HEK293 (cell line): ENCODE data around the gene SYNPO2.

Experiments
- CTCF ChIA-PET: fragments of 350-600 bp; formaldehyde crosslinking; extraction: SDS; loops from one replicate; lab custom pipeline; 2021; ENCODE audit warnings: antibody characterized with exemption; lab: Yijun Ruan, JAX
- POLR2A ChIA-PET: fragments of 300-600 bp; formaldehyde crosslinking; extraction: SDS; loops from one replicate; lab custom pipeline; 2020; ENCODE audit warnings: antibody characterized with exemption, inconsistent platforms; lab: Yijun Ruan, JAX
- H3K27ac ChIP-seq: fragments of 200-500 bp; sonication (Bioruptor generic); 2 replicates; pipeline ENCODE4 v1.5.1; 2014; ENCODE audit warnings: low read depth, low read length, control low read depth, inconsistent platforms; ENCODE audit errors: extremely low read depth
- H3K36me3 ChIP-seq, 2 experiments: fragments of 200-500 bp in 1 of 2; sonication (Bioruptor generic) in 1 of 2; 1 replicate in 1 of 2; 2 replicates in 1 of 2; pipeline ENCODE4 v1.5.1; 2014 to 2017; ENCODE audit warnings: inconsistent platforms in 2 of 2, low read length in 2 of 2; ENCODE audit not compliant: control insufficient read depth in 2 of 2, insufficient read depth in 1 of 2
- H3K4me1 ChIP-seq: fragments of 200-500 bp; sonication (Bioruptor generic); 2 replicates; pipeline ENCODE4 v1.5.1; 2014; ENCODE audit warnings: mild to moderate bottlenecking, low read length, inconsistent platforms; ENCODE audit not compliant: control insufficient read depth, insufficient read depth
- H3K4me3 ChIP-seq: 2 replicates; pipeline ENCODE4 v1.5.1; 2011; ENCODE audit warnings: low read depth, mild to moderate bottlenecking, control low read depth, low read length, moderate library complexity
- H3K9me3 ChIP-seq: fragments of 200-500 bp; sonication (Bioruptor generic); 2 replicates; pipeline ENCODE4 v1.5.1; 2014; ENCODE audit warnings: low read depth, low read length, inconsistent platforms; ENCODE audit not compliant: control insufficient read depth, insufficient read depth
- ELK4 ChIP-seq: IDR thresholded peaks from 2 replicates; pipeline ENCODE4 v1.6.1; 2011; ENCODE audit warnings: mild to moderate bottlenecking, low read depth, low read length, borderline replicate concordance
- FEZF1 ChIP-seq: fragments of 450-650 bp; formaldehyde crosslinking; IDR thresholded peaks from 2 replicates; pipeline ENCODE4 v1.5.1; 2016; ENCODE audit warnings: missing biosample characterization, missing genetic modification characterization
- GLI4 ChIP-seq: fragments of 450-650 bp; formaldehyde crosslinking; IDR thresholded peaks from 2 replicates; pipeline ENCODE4 v1.5.1; 2016; ENCODE audit warnings: missing biosample characterization, missing genetic modification characterization
- INSM2 ChIP-seq: fragments of 450-650 bp; formaldehyde crosslinking; IDR thresholded peaks from 2 replicates; pipeline ENCODE4 v1.5.1; 2016; ENCODE audit warnings: missing biosample characterization, missing genetic modification characterization
- TSHZ1 ChIP-seq: fragments of 450-650 bp; formaldehyde crosslinking; IDR thresholded peaks from 2 replicates; pipeline ENCODE4 v1.5.1; 2016; ENCODE audit warnings: missing biosample characterization, missing genetic modification characterization, borderline replicate concordance
- ZNF132 ChIP-seq: fragments of 450-650 bp; formaldehyde crosslinking; IDR thresholded peaks from 2 replicates; pipeline ENCODE4 v1.5.1; 2017; ENCODE audit warnings: missing biosample characterization, missing genetic modification characterization, borderline replicate concordance
- ZNF18 ChIP-seq: fragments of 450-650 bp; formaldehyde crosslinking; IDR thresholded peaks from 2 replicates; pipeline ENCODE4 v1.5.1; 2016; ENCODE audit warnings: missing biosample characterization, missing genetic modification characterization
- ZNF248 ChIP-seq: fragments of 450-650 bp; formaldehyde crosslinking; IDR thresholded peaks from 2 replicates; pipeline ENCODE4 v1.5.1; 2017; ENCODE audit warnings: missing biosample characterization, missing genetic modification characterization
- ZNF335 ChIP-seq: fragments of 450-650 bp; formaldehyde crosslinking; conservative IDR thresholded peaks from 2 replicates; pipeline ENCODE4 v1.5.1; 2016; ENCODE audit warnings: missing biosample characterization, missing genetic modification characterization
- ZNF555 ChIP-seq: fragments of 450-650 bp; formaldehyde crosslinking; conservative IDR thresholded peaks from 2 replicates; pipeline ENCODE4 v1.5.1; 2017; ENCODE audit warnings: missing biosample characterization, mild to moderate bottlenecking, missing genetic modification characterization, inconsistent platforms
- ZNF610 ChIP-seq: fragments of 450-650 bp; formaldehyde crosslinking; IDR thresholded peaks from 2 replicates; pipeline ENCODE4 v1.5.1; 2016; ENCODE audit warnings: missing biosample characterization, missing genetic modification characterization, borderline replicate concordance
- ZNF639 ChIP-seq: fragments of 450-650 bp; formaldehyde crosslinking; IDR thresholded peaks from 2 replicates; pipeline ENCODE4 v1.5.1; 2016; ENCODE audit warnings: missing biosample characterization, missing genetic modification characterization
- ZNF658 ChIP-seq: fragments of 450-650 bp; formaldehyde crosslinking; IDR thresholded peaks from 2 replicates; pipeline ENCODE4; 2016; ENCODE audit warnings: missing biosample characterization, missing genetic modification characterization

Gene SYNPO2

GRCh38 chr4:118939169-118939783 lies 50.6 kb downstream of the SYNPO2 start:
- no peak for TF ChIP-seq GLI4
- no peak for TF ChIP-seq ZNF555 (tag by site-specific recombination)
- no peak for TF ChIP-seq ZNF610 (tag by site-specific recombination)
- no peak for TF ChIP-seq ZNF132 (tag by site-specific recombination)
- no peak for TF ChIP-seq TSHZ1
- no peak for TF ChIP-seq ZNF335 (tag by site-specific recombination)
- no peak for TF ChIP-seq ZNF248 (tag by site-specific recombination)
- no peak for TF ChIP-seq ELK4
- TF ChIP-seq INSM2 (tag by site-specific recombination), result no peak
- TF ChIP-seq ZNF18 (tag by site-specific recombination), result no peak
- no peak for TF ChIP-seq ZNF639 (tag by site-specific recombination)
- TF ChIP-seq FEZF1 (tag by site-specific recombination), result no peak
- no peak for TF ChIP-seq ZNF658
- TF ChIP-seq, all 188 proteins: peak for 0
- POLR2A ChIA-PET, result no interaction called here

GRCh38 chr4:118941149-118941548 lies 52.5 kb downstream of the SYNPO2 start:
- TF ChIP-seq INSM2 (tag by site-specific recombination), result no peak
- ChIA-PET POLR2A (no interaction called here), CTCF (no interaction called here)
- Histone ChIP-seq H3K4me1 (peaks cover 4% of the 10 kb centered on the region; the same call in 1 of the 2 replicates), H3K36me3 (no peaks in the 10 kb centered on the region), H3K27ac (no peak overlapping the region), H3K9me3 (no peaks in the 10 kb centered on the region), H3K4me3 (no peak overlapping the region)

More at GRCh38 chr4:118939169-118939783, 50.6 kb downstream of the SYNPO2 start:
- Histone ChIP-seq H3K4me1 (peaks cover 4% of the 10 kb centered on the region; the same call in 1 of the 2 replicates), H3K36me3 (no peaks in the 10 kb centered on the region), H3K9me3 (no peaks in the 10 kb centered on the region), H3K27ac (no peak overlapping the region), H3K4me3 (no peak overlapping the region)
- CTCF ChIA-PET, result no interaction called here
